Naive thymus-derived CD8-positive, alpha-beta T cell (primary cell): ENCODE results near the gene SMIM30. TPM values are rescaled to one million over a fixed set of nuclear protein-coding genes. Genes with fewer than 3 reads are reported as not detected.
A peak's percentile ranks its signal among the peaks of the same experiment; 100 is the strongest.

ENCODE experiments used
- ATAC-seq, 2 donors: fragments of 150-1000 bp; cut with Tn5 transposase in 1 of 2; sonication (Bioruptor Pico), chemical (Tn5 transposase) in 1 of 2; 1 replicate in 1 of 2; 2 replicates in 1 of 2; pipeline ENCODE4 v1.10.0; 2021; ENCODE audit warnings: mild to moderate bottlenecking in 2 of 2, moderate library complexity in 2 of 2
- POLR2A ChIA-PET: fragments of 350-600 bp; sonication (Branson Sonifier 250); formaldehyde crosslinking; loops from one replicate; lab custom pipeline; 2021; ENCODE audit warnings: antibody characterized with exemption; lab: Charles Lee
- DNase-seq, 10 donors: peaks; one replicate each; pipeline versions ENCODE4 v3.0.0 to v3.0.0-alpha.2; 2020 to 2022
- H3K27ac Mint-ChIP-seq, 10 donors: one replicate each; pipeline ENCODE4 v1.8.0; 2020 to 2022; ENCODE audit warnings: mild to moderate bottlenecking in 10 of 10, mixed read lengths in 10 of 10, moderate library complexity in 4 of 10, inconsistent platforms in 1 of 10
- H3K27me3 Mint-ChIP-seq, 5 donors: one replicate each; pipeline ENCODE4 v1.8.0; 2021 to 2022; ENCODE audit warnings: mixed read lengths in 5 of 5
- H3K36me3 Mint-ChIP-seq, 3 donors: one replicate each; pipeline ENCODE4 v1.8.0; 2020 to 2022; ENCODE audit warnings: mixed read lengths in 3 of 3, mild to moderate bottlenecking in 2 of 3, inconsistent platforms in 1 of 3
- H3K4me1 Mint-ChIP-seq, 4 donors: one replicate each; pipeline ENCODE4 v1.8.0; 2021 to 2022; ENCODE audit warnings: mixed read lengths in 4 of 4
- H3K4me3 Mint-ChIP-seq, 10 donors: one replicate each; pipeline ENCODE4 v1.8.0; 2020 to 2022; ENCODE audit warnings: mild to moderate bottlenecking in 10 of 10, mixed read lengths in 10 of 10, moderate library complexity in 6 of 10, inconsistent platforms in 1 of 10
- H3K9me3 Mint-ChIP-seq, 9 donors: one replicate each; pipeline ENCODE4 v1.8.0; 2020 to 2022; ENCODE audit warnings: mixed read lengths in 9 of 9, mild to moderate bottlenecking in 3 of 9, inconsistent platforms in 1 of 9, moderate library complexity in 1 of 9
- polyA plus RNA-seq, 3 donors: library from polyadenylated mRNA; unstranded; fragments of 300-500 nt; fragmentation: Illumina TruSeq; gene quantifications; one replicate each; pipeline ENCODE4 v1.2.3, GENCODE V29; 2021
- total RNA-seq, 8 experiments: library from RNA in 2 of 8; stranded (reverse) in 2 of 8; gene quantifications; one replicate each; pipeline ENCODE4 v1.2.3 and lab custom pipeline; 2021 to 2026

Gene SMIM30
- total and polyA plus RNA-seq, 5 experiments from 2014 or later, result 14.9 to 56.3 (median 36.7) TPM

- DNase-seq (no peak), ATAC-seq (no peak)
- Mint-ChIP-seq H3K27me3 (peaks cover 16 to 30% (median 19%) of the 10 kb centered on the region in 5 donors), H3K36me3 (no peaks in the 10 kb centered on the region), H3K27ac (no peak overlapping the region), H3K4me3 (no peak overlapping the region), H3K9me3 (peaks cover 0 to 2% (median 0%) of the 10 kb centered on the region in 9 donors), H3K4me1 (no peaks in the 10 kb centered on the region)
- POLR2A ChIA-PET, result no interaction called here
Measured at GRCh38 chr7:113093561-113093960, 24.8 kb downstream of the SMIM30 start.

DNA sequence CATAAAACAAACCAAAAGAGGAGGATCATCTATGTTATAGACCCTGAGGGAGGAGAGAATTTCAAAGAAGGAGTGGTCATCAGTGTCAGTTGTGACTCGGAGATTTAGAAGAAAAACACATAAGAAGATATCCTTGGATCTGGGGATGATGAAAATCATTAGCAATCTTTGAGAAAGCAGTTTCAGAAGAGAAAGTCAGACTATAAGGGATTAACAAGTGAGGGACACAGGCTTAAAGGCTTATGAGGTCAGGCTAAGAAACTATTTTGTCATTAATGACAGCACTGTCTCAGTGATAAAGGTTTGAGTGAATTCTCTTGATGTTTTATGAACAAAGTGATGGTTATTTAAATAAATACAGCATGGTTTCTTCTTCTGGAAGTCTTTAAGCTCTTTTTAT lies 25.6 kb downstream of the SMIM30 start:
- no peaks in the 10 kb centered on the region for H3K4me1 Mint-ChIP-seq
- DNase-seq, result no peak
- no peak overlapping the region for H3K4me3 Mint-ChIP-seq
- no peaks in the 10 kb centered on the region for H3K36me3 Mint-ChIP-seq
- peaks cover 17 to 32% (median 25%) of the 10 kb centered on the region in 5 donors for H3K27me3 Mint-ChIP-seq
- no peak for ATAC-seq
- peaks cover 0 to 5% (median 0%) of the 10 kb centered on the region in 9 donors for H3K9me3 Mint-ChIP-seq
- no peak overlapping the region for H3K27ac Mint-ChIP-seq
- POLR2A ChIA-PET, result no interaction called here

GRCh38 chr7:113087071-113087998 lies 31.0 kb downstream of the SMIM30 start:
- POLR2A ChIA-PET, result no interaction called here
- peak overlapping the region in 6 of 10 donors; percentile 17 to 53 (median 33) for H3K4me3 Mint-ChIP-seq

DNA sequence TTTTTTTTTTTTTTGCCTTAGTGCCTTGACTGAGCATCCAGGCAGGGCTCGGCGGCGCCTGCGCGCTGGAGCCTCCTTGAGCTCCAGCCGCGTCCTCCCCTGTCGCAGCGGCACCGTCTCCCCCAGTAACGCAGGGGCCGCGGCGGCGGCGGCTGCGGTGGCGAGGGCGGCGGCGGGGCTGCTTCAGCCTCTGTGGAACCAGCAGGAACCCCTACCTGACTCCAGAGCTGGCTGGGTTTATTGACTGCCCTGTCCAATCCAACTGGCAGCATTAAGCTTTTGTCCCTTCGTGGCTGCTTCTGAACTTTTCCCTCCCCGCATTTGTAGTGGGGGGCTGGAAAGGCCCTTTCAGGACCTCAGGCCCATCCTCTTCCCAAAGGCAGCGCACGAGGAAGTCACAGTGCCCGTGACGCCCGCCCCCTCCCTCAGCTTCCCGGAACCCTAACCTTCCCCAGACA lies 31.9 kb downstream of the SMIM30 start, which contains the start of gene GPR85:
TSS of gene GPR85 (minus strand) at position 397 of the 458 bp plus-strand sequence. CDS start 2,106 bp downstream, outside the sequence.
- Mint-ChIP-seq H3K27ac (peak within 1 kb of the TSS in 3 of 10 donors; percentile 8 to 60 (median 41)), H3K4me1 (peaks cover 4 to 22% (median 10%) of the 10 kb centered on the region in 4 donors), H3K27me3 (peaks cover 18 to 50% (median 45%) of the 10 kb centered on the region in 5 donors), H3K9me3 (peaks cover 0 to 3% (median 0%) of the 10 kb centered on the region in 9 donors), H3K4me3 (peak within 1 kb of the TSS in 9 of 10 donors; percentile 21 to 76 (median 53)), H3K36me3 (no peaks in the 10 kb centered on the region)
- POLR2A ChIA-PET, result interaction anchor here (0.6 to 1.1 kb wide), 2 partner anchors 146 to 297 kb away, joined by 6 to 7 read pairs; a partner anchor contains a TSS
- ATAC-seq (peak; percentile 85 to 92), DNase-seq (peak in 9 of 10 donors; percentile 3 to 72 (median 37))

More at GRCh38 chr7:113087071-113087998, 31.0 kb downstream of the SMIM30 start:
- Mint-ChIP-seq H3K36me3 (no peaks in the 10 kb centered on the region), H3K9me3 (peaks cover 0 to 5% (median 0%) of the 10 kb centered on the region in 9 donors), H3K4me1 (peaks cover 4 to 22% (median 10%) of the 10 kb centered on the region in 4 donors), H3K27me3 (peaks cover 23 to 55% (median 46%) of the 10 kb centered on the region in 5 donors), H3K27ac (peak overlapping the region in 1 of 10 donors; percentile 60)
- DNase-seq, result no peak
- ATAC-seq, result peak in 1 of 2 donors; percentile 63

GRCh38 chr7:113085781-113086390 lies 32.5 kb downstream of the SMIM30 start:
- ATAC-seq, result peak; percentile 22 to 33
- peaks cover 18 to 55% (median 47%) of the 10 kb centered on the region in 5 donors for H3K27me3 Mint-ChIP-seq
- no peak for DNase-seq
- no peaks in the 10 kb centered on the region for H3K36me3 Mint-ChIP-seq
- peak overlapping the region in 2 of 10 donors; percentile 8 to 35 for H3K27ac Mint-ChIP-seq
- POLR2A ChIA-PET, result interaction anchor here (0.6 to 1.1 kb wide), 2 partner anchors 146 to 296 kb away, joined by 6 to 7 read pairs; a partner anchor contains a TSS
- peaks cover 0 to 2% (median 0%) of the 10 kb centered on the region in 9 donors for H3K9me3 Mint-ChIP-seq
- H3K4me1 Mint-ChIP-seq, result peaks cover 4 to 22% (median 10%) of the 10 kb centered on the region in 4 donors
- H3K4me3 Mint-ChIP-seq, result peak overlapping the region in 9 of 10 donors; percentile 0 to 74 (median 40)

- H3K4me3 Mint-ChIP-seq, result no peak overlapping the region
- POLR2A ChIA-PET, result no interaction called here
- H3K4me1 Mint-ChIP-seq, result peaks cover 4 to 22% (median 10%) of the 10 kb centered on the region in 4 donors
- no peak overlapping the region for H3K27ac Mint-ChIP-seq
- H3K9me3 Mint-ChIP-seq, result peaks cover 0 to 2% (median 0%) of the 10 kb centered on the region in 9 donors
- peaks cover 19 to 52% (median 47%) of the 10 kb centered on the region in 5 donors for H3K27me3 Mint-ChIP-seq
- no peak for DNase-seq
- H3K36me3 Mint-ChIP-seq, result no peaks in the 10 kb centered on the region
- no peak for ATAC-seq
Measured at GRCh38 chr7:113084496-113085172, 33.7 kb downstream of the SMIM30 start.

DNA sequence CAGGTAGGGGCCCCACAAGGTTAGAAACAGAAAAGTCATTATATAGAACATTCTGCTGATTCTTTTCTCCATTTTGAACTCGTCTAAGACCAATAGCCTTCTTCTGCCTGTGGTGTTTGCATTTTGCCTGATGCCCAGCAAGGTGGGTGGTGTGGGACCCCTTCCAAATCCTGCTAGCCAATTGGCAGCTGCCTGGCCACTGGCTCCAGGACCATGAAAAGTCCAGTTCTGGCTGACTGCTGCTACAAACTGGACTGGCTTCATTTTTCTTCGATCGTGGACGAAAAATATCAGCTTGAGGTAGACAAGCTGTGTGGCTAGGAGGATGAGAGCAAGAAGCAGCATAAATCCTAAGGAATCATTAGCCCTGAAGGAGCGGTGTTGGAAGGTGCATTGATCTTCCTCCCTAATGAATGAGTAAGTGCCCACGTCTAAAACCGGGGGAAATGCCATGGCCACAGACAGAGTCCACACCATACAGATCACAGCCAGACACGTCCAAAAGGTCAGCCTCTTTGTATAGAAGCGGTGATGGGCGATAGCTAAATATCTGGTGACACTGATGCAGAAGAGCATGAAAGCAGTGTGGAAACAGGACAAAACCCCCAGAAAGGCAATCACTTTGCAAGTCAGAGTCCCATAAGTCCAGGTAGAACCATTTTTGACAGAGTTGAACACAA lies 34.4 kb downstream of the SMIM30 start:
- Mint-ChIP-seq H3K27ac (no peak overlapping the region), H3K27me3 (peaks cover 20 to 52% (median 46%) of the 10 kb centered on the region in 5 donors), H3K4me3 (no peak overlapping the region), H3K4me1 (peaks cover 4 to 22% (median 10%) of the 10 kb centered on the region in 4 donors), H3K36me3 (no peaks in the 10 kb centered on the region), H3K9me3 (peaks cover 0 to 2% (median 0%) of the 10 kb centered on the region in 9 donors)
- POLR2A ChIA-PET, result no interaction called here
- DNase-seq (no peak), ATAC-seq (no peak)

DNA sequence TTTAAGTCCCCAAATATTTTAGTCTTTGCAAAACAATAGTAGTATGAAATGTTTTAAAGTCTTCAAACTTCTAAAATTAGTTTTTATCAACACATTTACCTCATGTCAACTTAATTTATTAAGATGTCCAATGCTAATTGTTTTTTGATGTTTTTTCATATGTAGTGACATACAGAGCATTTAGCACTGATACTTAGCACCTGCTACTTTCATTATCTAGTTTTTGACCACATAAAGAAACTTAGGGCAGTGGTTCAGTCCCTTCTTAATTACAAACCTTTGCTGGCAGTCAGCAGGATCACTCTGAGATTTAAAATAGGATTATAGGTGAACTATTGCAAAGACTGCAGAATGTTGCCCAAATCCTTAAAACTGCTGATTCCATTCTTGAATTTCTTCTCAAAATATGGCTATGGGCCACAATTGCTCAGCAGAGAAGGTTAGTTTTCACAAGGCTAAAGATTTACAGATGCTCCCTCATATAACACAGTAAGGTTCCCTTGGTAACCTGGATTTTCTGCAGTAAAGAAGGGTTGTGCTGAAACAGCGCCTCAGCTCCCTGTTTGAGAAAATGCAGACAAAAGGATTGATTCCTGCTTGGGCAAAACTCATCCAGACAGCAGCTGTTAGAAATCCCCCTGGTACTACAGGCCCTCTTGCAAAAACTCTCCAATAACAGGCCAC lies 35.1 kb downstream of the SMIM30 start:
- Mint-ChIP-seq H3K4me1 (peaks cover 4 to 22% (median 10%) of the 10 kb centered on the region in 4 donors), H3K4me3 (no peak overlapping the region), H3K27me3 (peaks cover 20 to 52% (median 43%) of the 10 kb centered on the region in 5 donors), H3K36me3 (no peaks in the 10 kb centered on the region), H3K9me3 (peaks cover 0 to 2% (median 0%) of the 10 kb centered on the region in 9 donors), H3K27ac (no peak overlapping the region)
- POLR2A ChIA-PET, result no interaction called here
- DNase-seq (no peak), ATAC-seq (no peak)

DNA sequence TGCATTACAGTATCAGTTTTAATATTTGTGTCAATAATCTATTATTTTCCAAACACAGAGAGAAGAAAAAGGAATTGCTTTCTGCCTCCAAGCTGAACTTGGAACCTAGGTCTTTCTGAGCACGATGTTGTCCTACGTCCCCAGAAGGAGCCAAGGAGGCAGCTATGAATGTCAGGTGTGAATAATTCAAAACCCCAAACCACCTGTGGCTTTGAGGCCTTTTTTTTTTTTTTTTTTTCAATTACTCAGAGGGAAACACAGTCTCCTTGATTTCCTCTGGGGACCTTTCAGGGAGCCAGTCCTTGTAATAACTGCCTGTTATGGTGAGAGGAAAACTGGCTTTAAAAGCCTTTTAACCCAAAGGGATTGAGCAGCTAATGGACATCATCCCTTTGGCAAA lies 40.0 kb downstream of the SMIM30 start:
- DNase-seq (no peak), ATAC-seq (no peak)
- Mint-ChIP-seq H3K36me3 (no peaks in the 10 kb centered on the region), H3K4me1 (no peaks in the 10 kb centered on the region), H3K27ac (no peak overlapping the region), H3K9me3 (no peaks in the 10 kb centered on the region), H3K27me3 (peaks cover 7 to 17% (median 9%) of the 10 kb centered on the region in 5 donors), H3K4me3 (no peak overlapping the region)
- POLR2A ChIA-PET, result no interaction called here

GRCh38 chr7:113076703-113077102 lies 41.7 kb downstream of the SMIM30 start:
- no peak for DNase-seq
- Mint-ChIP-seq H3K4me3 (no peak overlapping the region), H3K27ac (no peak overlapping the region), H3K27me3 (peaks cover 5 to 15% (median 9%) of the 10 kb centered on the region in 5 donors), H3K4me1 (no peaks in the 10 kb centered on the region), H3K36me3 (no peaks in the 10 kb centered on the region), H3K9me3 (no peaks in the 10 kb centered on the region)
- ATAC-seq, result no peak
- POLR2A ChIA-PET, result no interaction called here

DNA sequence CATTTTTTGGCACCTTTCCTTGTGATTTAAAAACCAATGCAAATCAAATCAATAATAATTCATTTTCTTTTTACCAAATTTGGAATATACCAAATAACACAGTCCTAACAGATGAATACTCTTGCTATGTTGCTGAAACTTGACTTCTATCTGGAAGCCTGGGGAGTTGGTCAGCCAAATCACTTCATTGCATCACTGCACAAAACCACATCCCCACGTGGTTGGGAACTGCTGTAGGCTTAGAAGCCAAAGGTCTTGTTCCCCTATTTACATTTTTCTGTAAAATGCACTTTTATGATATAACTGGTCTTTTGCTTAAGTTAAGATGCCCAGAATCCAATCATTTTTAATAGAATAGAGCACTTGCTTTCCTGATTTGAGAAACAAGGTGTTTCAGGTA lies 46.9 kb downstream of the SMIM30 start:
- no peak for ATAC-seq
- Mint-ChIP-seq H3K27me3 (peaks cover 3 to 29% (median 5%) of the 10 kb centered on the region in 5 donors), H3K4me1 (no peaks in the 10 kb centered on the region), H3K27ac (no peak overlapping the region), H3K9me3 (no peaks in the 10 kb centered on the region), H3K36me3 (no peaks in the 10 kb centered on the region), H3K4me3 (no peak overlapping the region)
- POLR2A ChIA-PET, result no interaction called here
- no peak for DNase-seq
